H1 (cell line): ENCODE results near the gene OR52I1. TPM values are rescaled to one million over a fixed set of nuclear protein-coding genes. Genes with fewer than 3 reads are reported as not detected.

Experiments used
- BRCA1 ChIP-seq: IDR thresholded peaks from 2 replicates; pipeline ENCODE4 v1.6.1; 2012; ENCODE audit warnings: low read depth, low read length, improper control_type of control experiment
- CEBPB ChIP-seq: IDR thresholded peaks from 2 replicates; pipeline ENCODE4 v1.6.1; 2012; ENCODE audit warnings: low read depth, low read length
- CHD2 ChIP-seq: IDR thresholded peaks from 2 replicates; pipeline ENCODE4 v1.6.1; 2012; ENCODE audit warnings: low read length, improper control_type of control experiment
- HDAC6 ChIP-seq: IDR thresholded peaks from one replicate; pipeline ENCODE4 v1.7.1; 2012; ENCODE audit warnings: low read depth, mild to moderate bottlenecking, inconsistent platforms, low read length, moderate library complexity
- NANOG ChIP-seq: IDR thresholded peaks from 2 replicates; pipeline ENCODE4 v1.6.1; 2011; ENCODE audit warnings: low read length, low read depth, mild to moderate bottlenecking, inconsistent platforms; ENCODE audit not compliant: insufficient read depth, poor library complexity, severe bottlenecking
- POLR2A ChIP-seq, 2 experiments: IDR thresholded peaks; 1 replicate in 1 of 2; 2 replicates in 1 of 2; pipeline ENCODE4 v1.6.1; 2011; ENCODE audit warnings: low read depth in 2 of 2, low read length in 2 of 2, mild to moderate bottlenecking in 2 of 2; ENCODE audit errors: control extremely low read depth in 1 of 2
- SIX5 ChIP-seq: IDR thresholded peaks from 2 replicates; pipeline ENCODE4 v1.6.1; 2011; ENCODE audit warnings: mild to moderate bottlenecking, low read depth, low read length
- SUZ12 ChIP-seq: fragments of 200-600 bp; sonication (generic); IDR thresholded peaks from 2 replicates; pipeline ENCODE4 v1.6.1; 2012; ENCODE audit warnings: mild to moderate bottlenecking, inconsistent platforms, low read length, moderate library complexity, mixed read lengths
- polyA plus RNA-seq, 7 experiments: library from polyadenylated mRNA; depleted of rRNA in 3 of 7; stranded (reverse) in 5 of 7; unstranded in 2 of 7; fragments of >200 nt in 5 of 7; fragments of 200-250 nt in 2 of 7; gene quantifications; 1 replicate in 5 of 7; 2 replicates in 1 of 7; 4 replicates in 1 of 7; pipeline versions ENCODE4 v1.2.1 to v1.2.3, GENCODE V29; 2011 to 2013; ENCODE audit warnings: missing spikeins in 2 of 7, mixed read lengths in 2 of 7
- total RNA-seq: library from RNA; stranded (reverse); fragmentation: NEBNext Ultra II Directional; extraction: Animal tissue kit (Norgen Biotek cat#: 25700); gene quantifications from 2 replicates; pipeline ENCODE4 v1.2.1, GENCODE V29; 2021
- TF ChIP-seq, protein P1 (sequence below): fragments of 300-600 bp; sonication (generic); IDR thresholded peaks from 2 replicates; pipeline ENCODE4 v1.7.1; 2012; ENCODE audit warnings: low read length, moderate library complexity, mild to moderate bottlenecking, inconsistent platforms; ENCODE audit not compliant: insufficient replicate concordance
- TF ChIP-seq, protein P2 (sequence below), 3 experiments: IDR thresholded peaks; 1 replicate in 2 of 3; 2 replicates in 1 of 3; pipeline versions ENCODE4 v1.5.1 to v1.6.1; 2011; ENCODE audit warnings: low read length in 3 of 3, mild to moderate bottlenecking in 3 of 3, inconsistent platforms in 2 of 3, low read depth in 1 of 3, moderate library complexity in 1 of 3; ENCODE audit not compliant: insufficient read depth in 1 of 3; ENCODE audit errors: control extremely low read depth in 1 of 3

Gene OR52I1
- total and polyA plus RNA-seq, 2 of the 8 experiments (the other 6 are each of a cell fraction or from before 2014, with no cell fraction given): not detected

GRCh38 chr11:4636136-4636535, 42.3 kb downstream of the OR52I1 start (continued):
- TF ChIP-seq, protein P1, sequence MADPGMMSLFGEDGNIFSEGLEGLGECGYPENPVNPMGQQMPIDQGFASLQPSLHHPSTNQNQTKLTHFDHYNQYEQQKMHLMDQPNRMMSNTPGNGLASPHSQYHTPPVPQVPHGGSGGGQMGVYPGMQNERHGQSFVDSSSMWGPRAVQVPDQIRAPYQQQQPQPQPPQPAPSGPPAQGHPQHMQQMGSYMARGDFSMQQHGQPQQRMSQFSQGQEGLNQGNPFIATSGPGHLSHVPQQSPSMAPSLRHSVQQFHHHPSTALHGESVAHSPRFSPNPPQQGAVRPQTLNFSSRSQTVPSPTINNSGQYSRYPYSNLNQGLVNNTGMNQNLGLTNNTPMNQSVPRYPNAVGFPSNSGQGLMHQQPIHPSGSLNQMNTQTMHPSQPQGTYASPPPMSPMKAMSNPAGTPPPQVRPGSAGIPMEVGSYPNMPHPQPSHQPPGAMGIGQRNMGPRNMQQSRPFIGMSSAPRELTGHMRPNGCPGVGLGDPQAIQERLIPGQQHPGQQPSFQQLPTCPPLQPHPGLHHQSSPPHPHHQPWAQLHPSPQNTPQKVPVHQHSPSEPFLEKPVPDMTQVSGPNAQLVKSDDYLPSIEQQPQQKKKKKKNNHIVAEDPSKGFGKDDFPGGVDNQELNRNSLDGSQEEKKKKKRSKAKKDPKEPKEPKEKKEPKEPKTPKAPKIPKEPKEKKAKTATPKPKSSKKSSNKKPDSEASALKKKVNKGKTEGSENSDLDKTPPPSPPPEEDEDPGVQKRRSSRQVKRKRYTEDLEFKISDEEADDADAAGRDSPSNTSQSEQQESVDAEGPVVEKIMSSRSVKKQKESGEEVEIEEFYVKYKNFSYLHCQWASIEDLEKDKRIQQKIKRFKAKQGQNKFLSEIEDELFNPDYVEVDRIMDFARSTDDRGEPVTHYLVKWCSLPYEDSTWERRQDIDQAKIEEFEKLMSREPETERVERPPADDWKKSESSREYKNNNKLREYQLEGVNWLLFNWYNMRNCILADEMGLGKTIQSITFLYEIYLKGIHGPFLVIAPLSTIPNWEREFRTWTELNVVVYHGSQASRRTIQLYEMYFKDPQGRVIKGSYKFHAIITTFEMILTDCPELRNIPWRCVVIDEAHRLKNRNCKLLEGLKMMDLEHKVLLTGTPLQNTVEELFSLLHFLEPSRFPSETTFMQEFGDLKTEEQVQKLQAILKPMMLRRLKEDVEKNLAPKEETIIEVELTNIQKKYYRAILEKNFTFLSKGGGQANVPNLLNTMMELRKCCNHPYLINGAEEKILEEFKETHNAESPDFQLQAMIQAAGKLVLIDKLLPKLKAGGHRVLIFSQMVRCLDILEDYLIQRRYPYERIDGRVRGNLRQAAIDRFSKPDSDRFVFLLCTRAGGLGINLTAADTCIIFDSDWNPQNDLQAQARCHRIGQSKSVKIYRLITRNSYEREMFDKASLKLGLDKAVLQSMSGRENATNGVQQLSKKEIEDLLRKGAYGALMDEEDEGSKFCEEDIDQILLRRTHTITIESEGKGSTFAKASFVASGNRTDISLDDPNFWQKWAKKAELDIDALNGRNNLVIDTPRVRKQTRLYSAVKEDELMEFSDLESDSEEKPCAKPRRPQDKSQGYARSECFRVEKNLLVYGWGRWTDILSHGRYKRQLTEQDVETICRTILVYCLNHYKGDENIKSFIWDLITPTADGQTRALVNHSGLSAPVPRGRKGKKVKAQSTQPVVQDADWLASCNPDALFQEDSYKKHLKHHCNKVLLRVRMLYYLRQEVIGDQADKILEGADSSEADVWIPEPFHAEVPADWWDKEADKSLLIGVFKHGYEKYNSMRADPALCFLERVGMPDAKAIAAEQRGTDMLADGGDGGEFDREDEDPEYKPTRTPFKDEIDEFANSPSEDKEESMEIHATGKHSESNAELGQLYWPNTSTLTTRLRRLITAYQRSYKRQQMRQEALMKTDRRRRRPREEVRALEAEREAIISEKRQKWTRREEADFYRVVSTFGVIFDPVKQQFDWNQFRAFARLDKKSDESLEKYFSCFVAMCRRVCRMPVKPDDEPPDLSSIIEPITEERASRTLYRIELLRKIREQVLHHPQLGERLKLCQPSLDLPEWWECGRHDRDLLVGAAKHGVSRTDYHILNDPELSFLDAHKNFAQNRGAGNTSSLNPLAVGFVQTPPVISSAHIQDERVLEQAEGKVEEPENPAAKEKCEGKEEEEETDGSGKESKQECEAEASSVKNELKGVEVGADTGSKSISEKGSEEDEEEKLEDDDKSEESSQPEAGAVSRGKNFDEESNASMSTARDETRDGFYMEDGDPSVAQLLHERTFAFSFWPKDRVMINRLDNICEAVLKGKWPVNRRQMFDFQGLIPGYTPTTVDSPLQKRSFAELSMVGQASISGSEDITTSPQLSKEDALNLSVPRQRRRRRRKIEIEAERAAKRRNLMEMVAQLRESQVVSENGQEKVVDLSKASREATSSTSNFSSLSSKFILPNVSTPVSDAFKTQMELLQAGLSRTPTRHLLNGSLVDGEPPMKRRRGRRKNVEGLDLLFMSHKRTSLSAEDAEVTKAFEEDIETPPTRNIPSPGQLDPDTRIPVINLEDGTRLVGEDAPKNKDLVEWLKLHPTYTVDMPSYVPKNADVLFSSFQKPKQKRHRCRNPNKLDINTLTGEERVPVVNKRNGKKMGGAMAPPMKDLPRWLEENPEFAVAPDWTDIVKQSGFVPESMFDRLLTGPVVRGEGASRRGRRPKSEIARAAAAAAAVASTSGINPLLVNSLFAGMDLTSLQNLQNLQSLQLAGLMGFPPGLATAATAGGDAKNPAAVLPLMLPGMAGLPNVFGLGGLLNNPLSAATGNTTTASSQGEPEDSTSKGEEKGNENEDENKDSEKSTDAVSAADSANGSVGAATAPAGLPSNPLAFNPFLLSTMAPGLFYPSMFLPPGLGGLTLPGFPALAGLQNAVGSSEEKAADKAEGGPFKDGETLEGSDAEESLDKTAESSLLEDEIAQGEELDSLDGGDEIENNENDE: no peak
- TF ChIP-seq CEBPB: no peak
- TF ChIP-seq SUZ12: no peak
- no peak for TF ChIP-seq HDAC6
- TF ChIP-seq NANOG: no peak
- TF ChIP-seq, protein P2, sequence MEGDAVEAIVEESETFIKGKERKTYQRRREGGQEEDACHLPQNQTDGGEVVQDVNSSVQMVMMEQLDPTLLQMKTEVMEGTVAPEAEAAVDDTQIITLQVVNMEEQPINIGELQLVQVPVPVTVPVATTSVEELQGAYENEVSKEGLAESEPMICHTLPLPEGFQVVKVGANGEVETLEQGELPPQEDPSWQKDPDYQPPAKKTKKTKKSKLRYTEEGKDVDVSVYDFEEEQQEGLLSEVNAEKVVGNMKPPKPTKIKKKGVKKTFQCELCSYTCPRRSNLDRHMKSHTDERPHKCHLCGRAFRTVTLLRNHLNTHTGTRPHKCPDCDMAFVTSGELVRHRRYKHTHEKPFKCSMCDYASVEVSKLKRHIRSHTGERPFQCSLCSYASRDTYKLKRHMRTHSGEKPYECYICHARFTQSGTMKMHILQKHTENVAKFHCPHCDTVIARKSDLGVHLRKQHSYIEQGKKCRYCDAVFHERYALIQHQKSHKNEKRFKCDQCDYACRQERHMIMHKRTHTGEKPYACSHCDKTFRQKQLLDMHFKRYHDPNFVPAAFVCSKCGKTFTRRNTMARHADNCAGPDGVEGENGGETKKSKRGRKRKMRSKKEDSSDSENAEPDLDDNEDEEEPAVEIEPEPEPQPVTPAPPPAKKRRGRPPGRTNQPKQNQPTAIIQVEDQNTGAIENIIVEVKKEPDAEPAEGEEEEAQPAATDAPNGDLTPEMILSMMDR (IDR thresholded peaks at IDR 0.05; ENCODE audit: control extremely low read depth in 1 of 3, insufficient read depth in 1 of 3, low read depth in 1 of 3, low read length in 3 of 3): no peak
- no peak for TF ChIP-seq SIX5
- no peak for TF ChIP-seq BRCA1
- no peak for TF ChIP-seq POLR2A (IDR thresholded peaks at IDR 0.05; ENCODE audit: control extremely low read depth in 1 of 2, low read depth in 2 of 2, low read length in 2 of 2)
- TF ChIP-seq CHD2: no peak
